ENCODE data around the gene PPM1G. TPM values are rescaled to one million over a fixed set of nuclear protein-coding genes. Genes with fewer than 3 reads are reported as not detected.

Gene PPM1G
- total RNA-seq, 1 experiment from 2014 or later = 72.0 TPM

DNA sequence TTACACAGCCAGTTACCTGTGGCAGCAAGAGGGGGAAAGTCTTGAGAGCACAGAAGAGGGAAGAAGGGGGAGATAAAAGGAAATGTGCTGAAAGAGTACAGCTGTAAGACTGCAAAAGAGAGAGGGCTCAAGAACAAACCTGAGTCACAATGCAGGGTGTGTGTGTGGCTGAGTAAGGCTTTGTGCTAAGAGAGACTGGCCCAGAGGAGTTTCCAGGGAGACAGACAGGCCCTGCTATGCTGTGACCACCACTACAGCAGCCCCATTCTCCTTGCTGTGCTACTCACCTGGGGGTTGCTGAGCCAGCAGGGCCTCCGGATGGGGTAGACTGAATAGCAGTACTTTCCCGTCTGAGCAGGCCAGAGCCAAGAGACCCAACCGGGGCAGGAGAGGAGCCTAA is 74.1 kb downstream of the PPM1G start:
- DNase-seq (ENCODE audit: low spot score) = no peak

Other genes with a start within 250 kb of the PPM1G start
- gene ATRAID, start 197.6 kb downstream of the PPM1G start, total RNA-seq (2014; rRNA removed; shearing (Covaris generic)) = 196 and 202 TPM in 2 replicates
- 22.6 and 26.2 TPM in 2 replicates for gene SLC5A6, start 197.3 kb downstream of the PPM1G start, total RNA-seq (2014; rRNA removed; shearing (Covaris generic))
- 4.7 and 6.9 TPM in 2 replicates for gene CAD, start 192.2 kb downstream of the PPM1G start, total RNA-seq (2014; rRNA removed; shearing (Covaris generic))
- 0.46 and 0.49 TPM in 2 replicates for gene SLC30A3, start 146.5 kb downstream of the PPM1G start, total RNA-seq (2014; rRNA removed; shearing (Covaris generic))
- gene DNAJC5G, start 134.2 kb downstream of the PPM1G start, total RNA-seq (2014; rRNA removed; shearing (Covaris generic)) = not detected in 2 replicates
- gene TRIM54, start 127.2 kb downstream of the PPM1G start, total RNA-seq (2014; rRNA removed; shearing (Covaris generic)) = 0.35 TPM in 1 of 2 replicates, not detected in the other
- 0.53 TPM in 1 of 2 replicates, not detected in the other for gene UCN, start 101.1 kb downstream of the PPM1G start, total RNA-seq (2014; rRNA removed; shearing (Covaris generic))
- 52.9 and 61.7 TPM in 2 replicates for gene MPV17, start 86.5 kb downstream of the PPM1G start, total RNA-seq (2014; rRNA removed; shearing (Covaris generic))
- gene GTF3C2, start 52.8 kb downstream of the PPM1G start, total RNA-seq (2014; rRNA removed; shearing (Covaris generic)) = 24.5 and 29.9 TPM in 2 replicates
- gene EIF2B4, start 39.3 kb downstream of the PPM1G start, total RNA-seq (2014; rRNA removed; shearing (Covaris generic)) = 15.0 and 23.8 TPM in 2 replicates
- 79.6 and 84.6 TPM in 2 replicates for gene SNX17, start 39.0 kb downstream of the PPM1G start, total RNA-seq (2014; rRNA removed; shearing (Covaris generic))
- 1.4 and 2.8 TPM in 2 replicates for gene ZNF513, start 28.9 kb downstream of the PPM1G start, total RNA-seq (2014; rRNA removed; shearing (Covaris generic))
- gene NRBP1, start 19.0 kb upstream of the PPM1G start, total RNA-seq (2014; rRNA removed; shearing (Covaris generic)) = 99.9 and 102 TPM in 2 replicates
- gene KRTCAP3, start 32.8 kb upstream of the PPM1G start, total RNA-seq (2014; rRNA removed; shearing (Covaris generic)) = not detected in 2 replicates
- gene IFT172, start 80.2 kb upstream of the PPM1G start, total RNA-seq (2014; rRNA removed; shearing (Covaris generic)) = 4.5 and 6.3 TPM in 2 replicates
- 0.16 and 0.29 TPM in 2 replicates for gene FNDC4, start 85.6 kb upstream of the PPM1G start, total RNA-seq (2014; rRNA removed; shearing (Covaris generic))
- gene GCKR, start 87.2 kb upstream of the PPM1G start, total RNA-seq (2014; rRNA removed; shearing (Covaris generic)) = not detected in 2 replicates
- gene ZNF512, start 173.5 kb upstream of the PPM1G start, total RNA-seq (2014; rRNA removed; shearing (Covaris generic)) = 16.9 and 18.0 TPM in 2 replicates
- 1.5 and 1.9 TPM in 2 replicates for gene CCDC121, start 219.4 kb upstream of the PPM1G start, total RNA-seq (2014; rRNA removed; shearing (Covaris generic))
- gene GPN1, start 219.5 kb upstream of the PPM1G start, total RNA-seq (2014; rRNA removed; shearing (Covaris generic)) = 22.3 and 29.9 TPM in 2 replicates